Left hindlimb (tissue), 1 donor: ENCODE data around the gene ANKRD44.

Experiments
- DNase-seq: peaks from one replicate; pipeline ENCODE4 v3.0.0-alpha.2; 2018

The ANKRD44 gene

GRCh38 chr2:197286805-197287595 is 23.6 kb downstream of the ANKRD44 start:
- DNase-seq: no peak

GRCh38 chr2:197285361-197285760 is 25.2 kb downstream of the ANKRD44 start:
- DNase-seq: no peak

- DNase-seq: no peak
These were observed 25.6 kb downstream of the ANKRD44 start for GRCh38 chr2:197284956-197285355.

GRCh38 chr2:197281421-197281820 is 29.2 kb downstream of the ANKRD44 start:
- no peak for DNase-seq

GRCh38 chr2:197280015-197280702 is 30.4 kb downstream of the ANKRD44 start:
- DNase-seq: no peak

- DNase-seq: peak; percentile 55
These were observed 31.5 kb downstream of the ANKRD44 start for GRCh38 chr2:197278799-197279763.

GRCh38 chr2:197277794-197278193 is 32.8 kb downstream of the ANKRD44 start:
- no peak for DNase-seq

- DNase-seq: no peak
These were observed 34.4 kb downstream of the ANKRD44 start for GRCh38 chr2:197276156-197276555.

- no peak for DNase-seq
These were observed 35.6 kb downstream of the ANKRD44 start for GRCh38 chr2:197274937-197275336.

GRCh38 chr2:197274349-197274748 is 36.2 kb downstream of the ANKRD44 start:
- DNase-seq: no peak

GRCh38 chr2:197273485-197273884 is 37.1 kb downstream of the ANKRD44 start:
- DNase-seq: no peak

GRCh38 chr2:197270601-197271000 is 40.0 kb downstream of the ANKRD44 start:
- DNase-seq: no peak

- no peak for DNase-seq
These were observed 40.8 kb downstream of the ANKRD44 start for GRCh38 chr2:197269815-197270214.

- no peak for DNase-seq
These were observed 41.6 kb downstream of the ANKRD44 start for GRCh38 chr2:197268786-197269584.

GRCh38 chr2:197266477-197266876 is 44.1 kb downstream of the ANKRD44 start:
- no peak for DNase-seq

GRCh38 chr2:197265924-197266323 is 44.7 kb downstream of the ANKRD44 start:
- DNase-seq: no peak

GRCh38 chr2:197265036-197265435 is 45.5 kb downstream of the ANKRD44 start:
- DNase-seq: no peak

- DNase-seq: no peak
These were observed 46.2 kb downstream of the ANKRD44 start for GRCh38 chr2:197264332-197264731.

- DNase-seq: no peak
These were observed 47.5 kb downstream of the ANKRD44 start for GRCh38 chr2:197263077-197263476.

GRCh38 chr2:197261808-197262226 is 48.8 kb downstream of the ANKRD44 start:
- no peak for DNase-seq

- no peak for DNase-seq
These were observed 51.0 kb downstream of the ANKRD44 start for GRCh38 chr2:197259470-197259999.

- DNase-seq: no peak
These were observed 52.0 kb downstream of the ANKRD44 start for GRCh38 chr2:197258580-197258979.
